ENCODE results near the gene F12. TPM values are rescaled to one million over a fixed set of nuclear protein-coding genes. Genes with fewer than 3 reads are reported as not detected.

The F12 gene
- total RNA-seq, 1 donor, result 0.27 TPM

GRCh38 chr5:177404641-177405179 is 4.7 kb downstream of the F12 start:
- no peak for TF ChIP-seq CTCF (IDR thresholded peaks at IDR 0.05; ENCODE audit: insufficient read depth, low read length)
- no peak for DNase-seq (ENCODE audit: low read depth)
- peak overlapping the region; percentile 69 for H3K4me3 ChIP-seq (ENCODE audit: low read depth, low read length)

- TF ChIP-seq CTCF (IDR thresholded peaks at IDR 0.05; ENCODE audit: insufficient read depth, low read length), result peak; percentile 68
- H3K4me3 ChIP-seq (ENCODE audit: low read depth, low read length), result peak overlapping the region; percentile 69
- DNase-seq (ENCODE audit: low read depth), result peak; percentile 75
Measured at GRCh38 chr5:177403792-177404640, 5.3 kb downstream of the F12 start.

GRCh38 chr5:177403102-177403791 is 6.1 kb downstream of the F12 start:
- no peak for DNase-seq (ENCODE audit: low read depth)
- TF ChIP-seq CTCF (IDR thresholded peaks at IDR 0.05; ENCODE audit: insufficient read depth, low read length), result no peak
- peak overlapping the region; percentile 69 for H3K4me3 ChIP-seq (ENCODE audit: low read depth, low read length)

GRCh38 chr5:177402271-177403043 is 6.9 kb downstream of the F12 start:
- TF ChIP-seq CTCF (IDR thresholded peaks at IDR 0.05; ENCODE audit: insufficient read depth, low read length), result peak; percentile 44
- H3K4me3 ChIP-seq (ENCODE audit: low read depth, low read length), result peak overlapping the region; percentile 22
- DNase-seq (ENCODE audit: low read depth), result peak; percentile 29

GRCh38 chr5:177399997-177400868 is 9.1 kb downstream of the F12 start, which contains the start of gene PFN3:
Gene PFN3, minus strand, starts transcription at chr5:177400661. Its CDS starts 85 bp downstream, at chr5:177400576.
- no peak for DNase-seq (ENCODE audit: low read depth)
- H3K4me3 ChIP-seq (ENCODE audit: low read depth, low read length), result no peak within 1 kb of the TSS
- no peak for TF ChIP-seq CTCF (IDR thresholded peaks at IDR 0.05; ENCODE audit: insufficient read depth, low read length)

Measured in fibroblast of the aortic adventitia (primary cell).